Mucosa of rectum (tissue), 2 donors: ENCODE data around the gene SNX22.
"Not testable (repeated sequence)": the region's sequence is repeated elsewhere in the genome, so short reads cannot be mapped to it uniquely, and the experiment has no call there.

ENCODE experiments used
- H3K27ac ChIP-seq, 2 donors: one replicate each; pipeline ENCODE4 v1.7.0; 2013; ENCODE audit warnings: inconsistent platforms in 2 of 2, low read depth in 2 of 2, low read length in 2 of 2
- H3K27me3 ChIP-seq, 2 donors: one replicate each; pipeline ENCODE4 v1.7.0; 2013; ENCODE audit warnings: low read length in 2 of 2; ENCODE audit not compliant: control insufficient read depth in 2 of 2, insufficient read depth in 2 of 2
- H3K36me3 ChIP-seq, 2 donors: one replicate each; pipeline ENCODE4 v1.7.0; 2013; ENCODE audit warnings: low read length in 2 of 2; ENCODE audit not compliant: control insufficient read depth in 2 of 2, insufficient read depth in 2 of 2
- H3K4me1 ChIP-seq, 2 donors: one replicate each; pipeline ENCODE4 v1.7.0; 2013; ENCODE audit warnings: low read length in 2 of 2, mild to moderate bottlenecking in 1 of 2; ENCODE audit not compliant: control insufficient read depth in 2 of 2, insufficient read depth in 2 of 2
- H3K4me3 ChIP-seq, 2 donors: one replicate each; pipeline ENCODE4 v1.7.0; 2013; ENCODE audit warnings: low read length in 2 of 2
- H3K9ac ChIP-seq, 2 donors: one replicate each; pipeline ENCODE4 v1.7.0; 2013; ENCODE audit warnings: low read length in 2 of 2, low read depth in 1 of 2, mild to moderate bottlenecking in 1 of 2
- H3K9me3 ChIP-seq, 2 donors: one replicate each; pipeline ENCODE4 v1.7.0; 2013; ENCODE audit warnings: low read length in 2 of 2; ENCODE audit not compliant: control insufficient read depth in 2 of 2
- donor health status: healthy.
- donor health status: Normal muscosa, but diverticular disease.

Gene SNX22

DNA sequence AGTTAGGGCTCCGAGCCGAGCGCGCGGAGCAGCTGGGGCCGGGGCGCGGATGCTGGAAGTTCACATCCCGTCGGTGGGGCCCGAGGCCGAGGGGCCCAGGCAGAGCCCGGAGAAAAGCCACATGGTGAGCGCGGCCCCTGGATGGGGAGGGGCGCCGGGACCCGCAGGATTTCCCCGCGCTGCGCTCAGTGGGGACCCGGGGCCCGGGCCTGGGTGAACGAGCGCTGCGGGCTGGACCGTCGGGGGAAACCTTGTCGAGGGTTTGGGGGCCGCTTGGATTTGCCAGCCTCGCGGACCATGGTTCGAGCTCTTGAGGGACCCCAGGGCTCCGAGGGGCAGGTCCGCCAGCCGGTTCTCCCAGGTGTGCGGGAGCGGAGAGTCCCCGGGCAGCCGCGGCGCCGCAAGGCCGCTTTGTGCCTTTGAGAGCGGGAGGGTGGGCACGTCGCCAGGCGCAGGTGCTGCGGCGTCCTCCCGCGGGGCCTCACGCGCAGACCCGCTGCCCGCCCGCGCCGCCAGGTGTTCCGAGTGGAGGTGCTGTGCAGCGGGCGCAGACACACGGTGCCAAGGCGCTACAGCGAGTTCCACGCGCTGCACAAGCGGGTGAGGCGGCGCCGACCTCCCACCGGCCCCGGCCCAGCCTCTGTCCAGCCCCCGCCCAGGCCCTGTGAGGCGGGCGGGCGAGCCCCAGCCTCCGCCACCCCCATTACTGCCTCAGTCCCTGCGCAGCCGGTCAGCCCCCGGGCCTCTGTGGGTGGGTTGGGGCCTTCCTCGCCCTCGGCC, at the start of gene SNX22:
SNX22 (plus strand) TSS at position 5 of the 780 bp plus-strand sequence; CDS start at position 50, 45 bp downstream.
- Histone ChIP-seq H3K9me3 (no peaks in the 10 kb centered on the region), H3K9ac (peak within 1 kb of the TSS in 1 of 2 donors; percentile 48), H3K27ac (no peak within 1 kb of the TSS), H3K36me3 (peaks cover 21 to 24% of the 10 kb centered on the region in 2 donors), H3K27me3 (peaks cover 7 to 13% of the 10 kb centered on the region in 2 donors), H3K4me3 (peak within 1 kb of the TSS; percentile 46 to 67), H3K4me1 (peaks cover 7 to 12% of the 10 kb centered on the region in 2 donors)

DNA sequence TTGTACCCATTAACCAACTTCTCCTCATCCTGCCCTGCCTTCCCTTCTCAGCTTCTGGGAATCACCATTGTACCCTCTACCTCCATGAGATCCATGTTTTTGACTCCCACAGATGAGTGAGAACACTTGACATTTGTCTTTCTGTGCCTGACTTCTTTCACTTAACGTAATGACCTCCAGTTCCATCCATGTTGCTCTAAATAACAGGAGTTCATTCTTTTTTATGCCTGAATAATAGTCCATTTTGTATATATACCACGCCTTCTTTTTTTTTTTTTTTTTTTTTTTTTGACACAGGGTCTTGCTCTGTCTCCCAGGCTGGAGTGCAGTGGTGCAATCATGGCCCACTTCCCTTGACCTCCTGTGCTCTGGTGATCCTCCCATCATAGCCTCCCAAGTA, 49.0 kb upstream of the SNX22 start:
- peaks cover 0 to 9% of the 10 kb centered on the region in 2 donors for H3K4me1 ChIP-seq
- no peaks in the 10 kb centered on the region for H3K27me3 ChIP-seq
- H3K36me3 ChIP-seq = peaks cover 0 to 5% of the 10 kb centered on the region in 2 donors
- H3K27ac ChIP-seq = no peak overlapping the region
- no peak overlapping the region for H3K4me3 ChIP-seq
- H3K9me3 ChIP-seq = no peaks in the 10 kb centered on the region
- no peak overlapping the region for H3K9ac ChIP-seq

- no peak overlapping the region for H3K9ac ChIP-seq
- H3K27me3 ChIP-seq = no peaks in the 10 kb centered on the region
These were observed 46.3 kb upstream of the SNX22 start for GRCh38 chr15:64105113-64105704.

GRCh38 chr15:64107337-64107736, 44.2 kb upstream of the SNX22 start:
- Histone ChIP-seq H3K4me3 (no peak overlapping the region), H3K27ac (no peak overlapping the region), H3K27me3 (no peaks in the 10 kb centered on the region), H3K9me3 (no peaks in the 10 kb centered on the region), H3K36me3 (peaks cover 0 to 5% of the 10 kb centered on the region in 2 donors), H3K9ac (no peak overlapping the region), H3K4me1 (peaks cover 0 to 3% of the 10 kb centered on the region in 2 donors)

More at GRCh38 chr15:64105113-64105704, 46.3 kb upstream of the SNX22 start:
- H3K4me3 ChIP-seq = no peak overlapping the region
- no peak overlapping the region for H3K27ac ChIP-seq
- peaks cover 0 to 3% of the 10 kb centered on the region in 2 donors for H3K4me1 ChIP-seq
- H3K9me3 ChIP-seq = no peaks in the 10 kb centered on the region
- peaks cover 0 to 5% of the 10 kb centered on the region in 2 donors for H3K36me3 ChIP-seq

DNA sequence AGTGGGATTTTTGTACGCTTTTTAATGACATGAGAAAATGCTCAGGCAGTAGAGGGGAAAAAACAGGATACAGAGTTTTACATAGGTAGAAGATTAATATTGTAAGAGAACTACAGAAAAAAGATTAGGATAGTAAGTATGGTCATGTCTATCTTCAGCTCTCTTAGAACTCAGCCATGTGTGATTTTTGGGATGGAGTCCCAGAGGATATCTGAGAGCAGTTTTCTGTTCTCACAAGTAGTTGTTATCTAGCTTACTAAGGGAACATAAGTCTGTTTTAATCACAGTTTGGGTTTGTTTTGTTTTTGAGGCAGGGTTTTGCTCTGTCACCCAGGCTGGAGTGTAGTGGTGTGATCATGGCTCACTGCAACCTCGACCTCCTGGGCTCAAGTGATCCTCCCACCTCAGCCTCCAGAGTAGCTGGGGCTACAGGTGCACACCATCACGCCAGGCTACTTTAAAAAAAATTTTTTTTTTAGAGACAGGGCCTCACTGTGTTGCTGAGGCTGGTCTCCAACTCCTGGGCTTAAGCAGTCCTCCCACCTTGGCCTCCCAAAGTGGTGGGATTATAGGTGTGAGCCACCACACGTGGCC, 41.3 kb upstream of the SNX22 start:
- not testable (repeated sequence) for H3K27ac ChIP-seq, H3K4me3 ChIP-seq

GRCh38 chr15:64110950-64111678, 40.4 kb upstream of the SNX22 start:
- Histone ChIP-seq H3K27ac (no peak overlapping the region), H3K4me1 (no peaks in the 10 kb centered on the region), H3K9ac (no peak overlapping the region), H3K27me3 (no peaks in the 10 kb centered on the region), H3K4me3 (no peak overlapping the region), H3K9me3 (no peaks in the 10 kb centered on the region), H3K36me3 (peaks cover 27 to 28% of the 10 kb centered on the region in 2 donors)

More for the DNA sequence above, 41.3 kb upstream of the SNX22 start:
- H3K27me3 ChIP-seq, H3K4me1 ChIP-seq, H3K9me3 ChIP-seq, H3K9ac ChIP-seq: not testable (repeated sequence)
- H3K36me3 ChIP-seq = peaks cover 20 to 23% of the 10 kb centered on the region in 2 donors

DNA sequence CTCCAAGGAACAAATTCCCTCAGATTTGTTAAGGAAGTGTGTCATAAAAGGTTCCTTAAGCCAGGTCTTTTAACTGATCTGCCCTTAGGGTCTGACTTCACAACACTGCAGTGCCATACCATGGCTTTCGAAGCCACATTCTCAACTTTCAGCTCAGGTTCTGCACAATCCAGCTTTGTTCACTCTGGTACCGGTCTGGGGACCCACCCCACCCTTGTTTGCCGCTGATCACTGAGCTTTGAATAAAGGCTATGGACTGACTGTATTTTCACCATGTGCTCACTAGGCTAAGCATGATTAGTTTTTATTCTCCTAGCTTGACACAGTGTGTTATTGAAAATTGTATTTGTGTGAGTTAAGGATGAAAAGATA, 39.9 kb upstream of the SNX22 start:
- H3K4me3 ChIP-seq = no peak overlapping the region
- H3K9ac ChIP-seq = no peak overlapping the region
- H3K27me3 ChIP-seq = no peaks in the 10 kb centered on the region
- H3K36me3 ChIP-seq = peaks cover 32% of the 10 kb centered on the region in 2 donors
- H3K9me3 ChIP-seq = no peaks in the 10 kb centered on the region
- no peak overlapping the region for H3K27ac ChIP-seq
- H3K4me1 ChIP-seq = no peaks in the 10 kb centered on the region

DNA sequence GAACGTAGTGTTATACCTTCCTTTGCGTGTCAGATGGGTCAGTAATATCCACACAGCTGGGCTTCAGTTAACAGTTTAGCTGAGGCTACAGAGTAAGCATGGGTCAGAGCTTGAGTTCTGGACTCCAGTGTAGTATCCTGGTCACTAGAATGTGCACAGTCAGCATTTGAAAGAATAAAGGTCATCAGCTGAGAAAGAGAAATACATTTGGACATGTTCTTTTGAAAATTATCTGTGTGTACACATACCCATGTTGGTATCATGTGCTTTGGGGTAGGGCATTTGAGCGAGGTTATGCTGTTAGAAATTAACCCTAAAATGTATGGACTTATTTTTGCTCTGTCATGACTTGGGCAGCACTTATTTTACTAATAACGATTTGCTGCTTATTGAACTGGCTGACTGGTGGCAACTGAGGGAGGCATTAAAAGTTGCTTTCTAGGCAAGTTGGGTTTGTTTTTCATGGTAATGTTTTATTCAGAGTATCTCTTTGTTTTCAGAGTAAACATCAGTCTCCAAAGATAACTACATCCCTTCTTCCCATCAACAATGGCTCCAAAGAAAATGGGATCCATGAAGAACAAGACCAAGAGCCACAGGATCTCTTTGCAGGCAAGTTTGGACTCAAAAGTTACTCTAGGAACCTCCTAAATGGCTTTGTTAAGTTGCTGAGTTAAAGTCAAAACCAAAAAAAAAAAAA, 39.3 kb upstream of the SNX22 start:
- Histone ChIP-seq H3K9me3 (no peaks in the 10 kb centered on the region), H3K4me1 (no peaks in the 10 kb centered on the region), H3K27me3 (no peaks in the 10 kb centered on the region), H3K27ac (no peak overlapping the region), H3K9ac (no peak overlapping the region), H3K36me3 (peaks cover 28 to 35% of the 10 kb centered on the region in 2 donors), H3K4me3 (no peak overlapping the region)

GRCh38 chr15:64112904-64113303, 38.6 kb upstream of the SNX22 start:
- no peak overlapping the region for H3K9ac ChIP-seq
- H3K9me3 ChIP-seq = no peaks in the 10 kb centered on the region
- peaks cover 0 to under 1% of the 10 kb centered on the region in 2 donors for H3K4me1 ChIP-seq
- no peak overlapping the region for H3K27ac ChIP-seq
- no peak overlapping the region for H3K4me3 ChIP-seq
- H3K27me3 ChIP-seq = no peaks in the 10 kb centered on the region
- peaks cover 33 to 37% of the 10 kb centered on the region in 2 donors for H3K36me3 ChIP-seq
